ENCODE data around the gene RYR3. TPM values are rescaled to one million over a fixed set of nuclear protein-coding genes. Genes with fewer than 3 reads are reported as not detected.

The RYR3 gene
- total RNA-seq, 1 experiment from 2014 or later = 0.69 TPM

- H3K27me3 ChIP-seq (ENCODE audit: control insufficient read depth, insufficient read depth, low read length) = no peaks in the 10 kb centered on the region
- H3K36me3 ChIP-seq (replicated peaks; ENCODE audit: control insufficient read depth, insufficient read depth, low read length) = no peaks in the 10 kb centered on the region
- no peak overlapping the region for H3K4me3 ChIP-seq (ENCODE audit: insufficient read depth, low read depth, low read length)
- DNase-seq = no peak
Observed at GRCh38 chr15:33601461-33601860, 290.7 kb downstream of the RYR3 start.

- Histone ChIP-seq H3K4me3 (ENCODE audit: insufficient read depth, low read depth, low read length) (no peak overlapping the region), H3K36me3 (replicated peaks; ENCODE audit: control insufficient read depth, insufficient read depth, low read length) (no peaks in the 10 kb centered on the region), H3K27me3 (ENCODE audit: control insufficient read depth, insufficient read depth, low read length) (no peaks in the 10 kb centered on the region)
- peak; percentile 44 for DNase-seq
Observed at GRCh38 chr15:33608714-33609113, 297.9 kb downstream of the RYR3 start.

DNA sequence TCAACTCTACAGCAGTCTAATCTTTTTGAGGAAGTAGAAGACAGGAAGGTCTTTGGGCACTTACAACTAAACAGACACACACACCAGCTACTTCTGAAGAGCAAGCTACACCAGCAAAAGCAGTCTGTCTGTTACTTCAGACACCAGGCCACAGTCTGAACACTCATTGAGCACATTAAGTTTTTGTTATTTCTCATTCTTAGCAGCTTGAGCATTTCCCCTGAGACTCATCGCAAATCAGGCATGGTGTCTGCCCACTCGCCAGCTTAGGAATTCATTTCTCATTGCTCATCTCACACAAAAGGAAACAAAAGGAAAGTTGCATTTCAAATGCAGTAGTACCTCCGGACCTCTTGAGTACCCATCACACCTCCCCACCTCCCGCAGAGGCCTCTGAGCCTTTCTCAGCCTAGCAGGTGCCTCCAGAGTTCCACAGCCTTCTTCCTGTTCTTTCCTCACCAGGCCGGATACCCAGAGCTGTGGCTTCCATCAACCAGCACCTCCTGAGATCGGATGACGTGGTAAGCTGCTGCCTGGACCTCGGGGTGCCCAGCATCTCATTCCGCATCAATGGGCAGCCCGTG, 302.0 kb downstream of the RYR3 start:
- H3K36me3 ChIP-seq (replicated peaks; ENCODE audit: control insufficient read depth, insufficient read depth, low read length) = no peaks in the 10 kb centered on the region
- no peaks in the 10 kb centered on the region for H3K27me3 ChIP-seq (ENCODE audit: control insufficient read depth, insufficient read depth, low read length)
- DNase-seq = peak; percentile 21
- H3K4me3 ChIP-seq (ENCODE audit: insufficient read depth, low read depth, low read length) = no peak overlapping the region

DNA sequence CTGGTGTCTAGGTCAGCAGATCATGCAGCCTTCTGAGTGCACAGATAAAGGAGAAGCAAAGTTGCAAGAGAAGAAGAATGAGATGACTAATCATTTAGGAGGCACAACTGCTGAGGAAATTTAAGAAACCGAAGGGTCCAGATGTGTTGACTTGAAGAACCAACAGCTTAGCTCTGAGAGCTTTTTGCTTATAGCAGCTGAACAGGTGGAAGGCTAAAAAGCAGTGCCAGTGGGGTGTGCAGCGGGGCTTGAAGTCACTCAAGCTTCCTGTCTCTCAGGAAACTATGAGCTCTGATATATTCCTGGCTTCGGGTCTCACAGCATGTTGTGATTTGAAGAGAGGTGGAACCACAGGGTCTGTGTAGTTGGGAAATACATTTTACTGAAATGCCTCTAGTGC, 305.7 kb downstream of the RYR3 start:
- no peak for DNase-seq
- no peaks in the 10 kb centered on the region for H3K36me3 ChIP-seq (replicated peaks; ENCODE audit: control insufficient read depth, insufficient read depth, low read length)
- H3K27me3 ChIP-seq (ENCODE audit: control insufficient read depth, insufficient read depth, low read length) = no peaks in the 10 kb centered on the region
- H3K4me3 ChIP-seq (ENCODE audit: insufficient read depth, low read depth, low read length) = no peak overlapping the region

GRCh38 chr15:33618350-33618749, 307.6 kb downstream of the RYR3 start:
- Histone ChIP-seq H3K27me3 (ENCODE audit: control insufficient read depth, insufficient read depth, low read length) (no peaks in the 10 kb centered on the region), H3K36me3 (replicated peaks; ENCODE audit: control insufficient read depth, insufficient read depth, low read length) (no peaks in the 10 kb centered on the region), H3K4me3 (ENCODE audit: insufficient read depth, low read depth, low read length) (no peak overlapping the region)
- DNase-seq = no peak

DNA sequence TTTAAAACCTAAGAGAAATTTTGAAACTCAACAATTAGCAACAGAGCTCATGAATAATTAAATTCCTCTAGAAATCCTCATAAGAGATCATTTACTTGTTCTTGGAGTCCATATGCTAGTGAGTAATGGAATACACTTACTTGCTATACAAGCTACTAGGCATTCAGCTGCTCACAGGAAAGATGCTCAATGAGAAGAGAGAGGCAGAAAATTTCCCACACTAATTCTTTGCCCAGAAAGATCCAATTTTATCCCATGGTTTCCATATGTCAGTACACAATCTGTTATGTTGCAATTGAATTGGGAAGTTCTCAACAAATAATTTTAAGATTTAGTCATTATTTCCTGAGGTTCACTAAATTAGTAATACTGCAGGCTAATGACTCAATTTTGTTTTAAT, 310.4 kb downstream of the RYR3 start:
- no peaks in the 10 kb centered on the region for H3K27me3 ChIP-seq (ENCODE audit: control insufficient read depth, insufficient read depth, low read length)
- no peak overlapping the region for H3K4me3 ChIP-seq (ENCODE audit: insufficient read depth, low read depth, low read length)
- H3K36me3 ChIP-seq (replicated peaks; ENCODE audit: control insufficient read depth, insufficient read depth, low read length) = no peaks in the 10 kb centered on the region
- DNase-seq = no peak

- DNase-seq = peak; percentile 49
- no peak overlapping the region for H3K4me3 ChIP-seq (ENCODE audit: insufficient read depth, low read depth, low read length)
- H3K27me3 ChIP-seq (ENCODE audit: control insufficient read depth, insufficient read depth, low read length) = no peaks in the 10 kb centered on the region
- no peaks in the 10 kb centered on the region for H3K36me3 ChIP-seq (replicated peaks; ENCODE audit: control insufficient read depth, insufficient read depth, low read length)
Observed at GRCh38 chr15:33623010-33623409, 312.2 kb downstream of the RYR3 start.

DNA sequence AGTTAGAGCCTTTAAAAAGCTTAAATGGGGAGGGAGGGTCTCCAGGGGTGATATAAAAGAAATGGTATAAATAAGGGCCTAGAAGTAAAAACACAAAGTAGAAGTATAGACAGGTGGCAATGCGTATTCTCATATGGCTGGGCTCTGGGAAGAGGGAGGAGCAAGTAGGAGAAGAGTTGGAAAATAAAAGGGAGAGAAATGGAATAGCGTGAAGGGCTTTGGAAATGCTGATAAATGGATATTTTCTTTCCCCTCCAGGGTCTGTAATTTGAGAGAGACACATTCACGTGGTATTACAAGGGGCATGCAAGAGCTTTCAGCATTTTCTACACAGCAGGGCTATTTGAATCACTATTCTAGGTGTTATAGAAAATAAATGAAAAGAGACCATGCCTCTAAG, 313.7 kb downstream of the RYR3 start:
- no peak for DNase-seq
- Histone ChIP-seq H3K36me3 (replicated peaks; ENCODE audit: control insufficient read depth, insufficient read depth, low read length) (no peaks in the 10 kb centered on the region), H3K4me3 (ENCODE audit: insufficient read depth, low read depth, low read length) (no peak overlapping the region), H3K27me3 (ENCODE audit: control insufficient read depth, insufficient read depth, low read length) (no peaks in the 10 kb centered on the region)

GRCh38 chr15:33629647-33630046, 318.9 kb downstream of the RYR3 start:
- H3K36me3 ChIP-seq (replicated peaks; ENCODE audit: control insufficient read depth, insufficient read depth, low read length) = no peaks in the 10 kb centered on the region
- H3K27me3 ChIP-seq (ENCODE audit: control insufficient read depth, insufficient read depth, low read length) = no peaks in the 10 kb centered on the region
- DNase-seq = no peak

GRCh38 chr15:33636234-33636633, 325.5 kb downstream of the RYR3 start:
- no peak overlapping the region for H3K4me3 ChIP-seq (ENCODE audit: insufficient read depth, low read depth, low read length)
- no peaks in the 10 kb centered on the region for H3K36me3 ChIP-seq (replicated peaks; ENCODE audit: control insufficient read depth, insufficient read depth, low read length)
- no peaks in the 10 kb centered on the region for H3K27me3 ChIP-seq (ENCODE audit: control insufficient read depth, insufficient read depth, low read length)
- no peak for DNase-seq

More at GRCh38 chr15:33629647-33630046, 318.9 kb downstream of the RYR3 start:
- H3K4me3 ChIP-seq (ENCODE audit: insufficient read depth, low read depth, low read length) = no peak overlapping the region

DNA sequence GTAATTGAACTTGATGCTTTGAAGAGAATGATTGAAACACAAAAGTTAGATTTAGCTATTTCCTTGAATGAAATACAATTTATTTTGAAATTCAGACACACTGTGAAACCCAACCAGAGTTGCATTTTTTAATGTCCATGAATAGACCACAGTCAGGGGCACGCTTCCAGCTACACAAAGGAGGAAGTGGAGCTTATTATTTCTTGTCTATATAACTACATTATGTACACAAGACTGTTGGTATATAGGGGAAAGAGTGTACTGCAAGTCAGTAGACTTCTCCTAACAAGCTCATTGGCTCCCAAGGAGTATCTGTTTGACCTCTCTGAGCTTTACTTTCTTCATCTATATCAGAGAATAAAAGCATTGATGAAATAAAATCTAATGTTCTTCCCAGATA, 326.2 kb downstream of the RYR3 start:
- Histone ChIP-seq H3K36me3 (replicated peaks; ENCODE audit: control insufficient read depth, insufficient read depth, low read length) (no peaks in the 10 kb centered on the region), H3K4me3 (ENCODE audit: insufficient read depth, low read depth, low read length) (no peak overlapping the region), H3K27me3 (ENCODE audit: control insufficient read depth, insufficient read depth, low read length) (no peaks in the 10 kb centered on the region)
- no peak for DNase-seq

DNA sequence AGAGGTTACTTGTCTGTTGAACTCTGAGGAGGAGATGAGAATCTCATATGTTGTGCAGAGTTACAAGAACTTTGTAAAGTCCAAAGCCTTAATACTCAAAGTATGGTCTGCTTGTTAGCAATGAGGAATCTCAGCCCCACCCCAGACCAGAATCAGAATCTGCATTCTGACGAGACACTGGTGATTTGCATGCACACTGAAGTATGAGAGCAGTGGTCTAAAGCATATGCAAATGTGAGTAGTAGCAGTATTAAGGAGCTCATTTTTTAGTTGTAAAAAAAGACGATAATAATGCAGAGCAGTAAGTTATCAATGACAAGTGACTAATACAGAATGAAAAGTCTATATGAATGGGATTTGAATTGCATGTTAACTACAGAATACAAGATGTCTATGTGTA, 327.7 kb downstream of the RYR3 start:
- no peaks in the 10 kb centered on the region for H3K27me3 ChIP-seq (ENCODE audit: control insufficient read depth, insufficient read depth, low read length)
- no peaks in the 10 kb centered on the region for H3K36me3 ChIP-seq (replicated peaks; ENCODE audit: control insufficient read depth, insufficient read depth, low read length)
- no peak overlapping the region for H3K4me3 ChIP-seq (ENCODE audit: insufficient read depth, low read depth, low read length)
- no peak for DNase-seq

GRCh38 chr15:33639051-33639450, 328.3 kb downstream of the RYR3 start:
- no peak overlapping the region for H3K4me3 ChIP-seq (ENCODE audit: insufficient read depth, low read depth, low read length)
- H3K36me3 ChIP-seq (replicated peaks; ENCODE audit: control insufficient read depth, insufficient read depth, low read length) = no peaks in the 10 kb centered on the region
- no peak for DNase-seq
- H3K27me3 ChIP-seq (ENCODE audit: control insufficient read depth, insufficient read depth, low read length) = no peaks in the 10 kb centered on the region

DNA sequence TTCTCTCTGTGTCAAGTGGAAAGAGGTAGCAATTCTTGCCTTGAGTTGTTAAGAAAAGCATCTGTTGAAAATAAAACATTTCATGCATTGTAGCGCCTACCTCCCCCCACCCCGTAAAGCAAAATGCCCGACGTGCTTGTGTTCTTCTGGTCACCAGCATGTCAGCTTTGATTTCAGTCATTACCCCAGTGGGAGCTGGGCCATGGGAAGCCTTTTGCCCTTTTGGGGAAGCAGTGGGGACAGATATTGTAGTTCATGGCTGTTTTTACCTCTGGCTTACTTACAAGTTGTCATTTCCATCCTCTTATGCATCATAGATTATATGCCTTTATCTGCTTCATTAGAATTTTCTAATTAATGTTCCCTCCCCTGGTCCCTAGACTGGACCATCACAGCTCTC, 328.7 kb downstream of the RYR3 start:
- Histone ChIP-seq H3K27me3 (ENCODE audit: control insufficient read depth, insufficient read depth, low read length) (no peaks in the 10 kb centered on the region), H3K4me3 (ENCODE audit: insufficient read depth, low read depth, low read length) (no peak overlapping the region), H3K36me3 (replicated peaks; ENCODE audit: control insufficient read depth, insufficient read depth, low read length) (no peaks in the 10 kb centered on the region)
- no peak for DNase-seq

DNA sequence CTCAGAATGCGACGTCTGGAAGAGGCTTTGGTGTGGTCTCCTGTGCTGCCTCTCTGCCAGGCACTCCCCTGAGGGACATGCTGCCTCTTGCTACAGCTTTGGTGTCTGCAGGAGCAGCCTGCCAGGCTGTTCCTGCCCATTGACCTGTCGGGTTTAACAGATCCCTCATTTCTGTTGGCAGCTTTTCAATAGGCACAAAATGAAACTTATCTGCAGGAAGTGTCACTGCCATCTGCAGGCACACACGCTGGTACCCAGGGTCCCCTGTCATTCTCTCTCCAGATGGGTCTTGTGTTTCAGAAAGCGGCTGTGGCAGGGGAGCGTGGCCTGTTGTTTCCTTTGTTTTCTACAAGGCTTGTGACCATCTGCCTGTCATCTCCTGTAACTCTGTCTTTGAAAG, 329.2 kb downstream of the RYR3 start:
- no peak for DNase-seq
- no peaks in the 10 kb centered on the region for H3K27me3 ChIP-seq (ENCODE audit: control insufficient read depth, insufficient read depth, low read length)
- no peaks in the 10 kb centered on the region for H3K36me3 ChIP-seq (replicated peaks; ENCODE audit: control insufficient read depth, insufficient read depth, low read length)
- H3K4me3 ChIP-seq (ENCODE audit: insufficient read depth, low read depth, low read length) = no peak overlapping the region

DNA sequence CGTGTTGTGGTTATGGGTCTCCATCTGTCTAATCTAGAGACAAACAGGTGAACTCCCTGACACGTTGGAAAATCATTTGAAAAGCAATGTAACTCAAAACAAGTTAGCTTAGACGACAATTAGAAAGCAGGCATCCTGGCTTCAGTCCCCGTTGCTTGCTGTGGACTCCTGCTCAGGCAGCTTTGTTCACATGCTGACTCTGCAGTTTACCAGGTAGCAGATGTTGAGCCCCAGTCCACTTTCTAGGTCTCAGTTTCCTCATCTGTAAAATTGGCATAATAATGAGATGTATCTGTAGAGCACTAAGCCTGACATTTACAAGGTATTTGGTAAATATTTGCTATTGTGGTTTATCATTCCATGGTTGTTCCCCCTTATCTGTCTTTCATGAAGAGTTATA, 330.3 kb downstream of the RYR3 start:
- H3K36me3 ChIP-seq (replicated peaks; ENCODE audit: control insufficient read depth, insufficient read depth, low read length) = no peaks in the 10 kb centered on the region
- no peak for DNase-seq
- no peaks in the 10 kb centered on the region for H3K27me3 ChIP-seq (ENCODE audit: control insufficient read depth, insufficient read depth, low read length)
- no peak overlapping the region for H3K4me3 ChIP-seq (ENCODE audit: insufficient read depth, low read depth, low read length)

Measured in H7 (cell line).